ENCODE data around the gene MRPL33. TPM values are rescaled to one million over a fixed set of nuclear protein-coding genes. Genes with fewer than 3 reads are reported as not detected.

MRPL33 gene
- total and polyA plus RNA-seq, 2 experiments from 2014 or later: 80.5 to 310 TPM

GRCh38 chr2:27802547-27802946 is 31.0 kb downstream of the MRPL33 start (continued):
- TF ChIP-seq ZNF114 (CRISPR knock-in tag; IDR thresholded peaks at IDR 0.05): no peak

DNA sequence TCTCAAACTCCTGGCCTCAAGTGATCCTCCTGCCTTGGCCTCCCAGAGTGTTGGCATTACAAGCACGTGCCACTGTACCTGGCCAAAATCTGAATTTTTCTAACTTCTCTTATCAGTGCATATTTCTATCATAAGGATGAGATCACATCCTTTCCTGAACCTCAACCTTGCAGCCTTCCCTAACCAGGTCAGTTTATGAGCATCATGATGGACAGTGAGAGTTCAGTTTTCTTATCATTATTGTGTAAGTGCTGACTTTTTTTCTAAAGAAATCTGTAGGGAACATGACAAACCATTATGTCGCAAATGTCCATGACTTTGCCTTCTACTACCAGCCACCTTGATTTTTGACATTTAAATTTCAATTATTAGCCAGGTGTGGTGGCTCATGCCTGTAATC is 31.5 kb downstream of the MRPL33 start:
- Histone ChIP-seq H3K79me2 (replicated peaks; ENCODE audit: insufficient read depth) (no peaks in the 10 kb centered on the region), H3K36me3 (ENCODE audit: insufficient read depth) (no peaks in the 10 kb centered on the region), H2AFZ (no peak overlapping the region), H3K4me3 (no peak overlapping the region), H3K27me3 (ENCODE audit: insufficient read depth) (no peaks in the 10 kb centered on the region), H3F3A (replicated peaks; ENCODE audit: low read depth) (no peaks in the 10 kb centered on the region), H3K4me2 (no peak overlapping the region), H3K9me2 (ENCODE audit: insufficient read depth) (no peaks in the 10 kb centered on the region), H3K4me1 (ENCODE audit: insufficient read depth) (no peaks in the 10 kb centered on the region), H4K20me1 (replicated peaks; ENCODE audit: insufficient read depth) (no peaks in the 10 kb centered on the region), H3K27ac (ENCODE audit: low read depth) (no peak overlapping the region)
- no peak overlapping the region for H3K27ac Mint-ChIP-seq
- peaks cover 4% of the 10 kb centered on the region for H3K27me3 Mint-ChIP-seq (ENCODE audit: insufficient read depth, low read depth, poor library complexity)
- no peaks in the 10 kb centered on the region for H3K9me3 Mint-ChIP-seq
- no peaks in the 10 kb centered on the region for H3K4me1 Mint-ChIP-seq
- no peak for TF ChIP-seq ZNF114 (CRISPR knock-in tag; IDR thresholded peaks at IDR 0.05)
- TF ChIP-seq, protein P1, sequence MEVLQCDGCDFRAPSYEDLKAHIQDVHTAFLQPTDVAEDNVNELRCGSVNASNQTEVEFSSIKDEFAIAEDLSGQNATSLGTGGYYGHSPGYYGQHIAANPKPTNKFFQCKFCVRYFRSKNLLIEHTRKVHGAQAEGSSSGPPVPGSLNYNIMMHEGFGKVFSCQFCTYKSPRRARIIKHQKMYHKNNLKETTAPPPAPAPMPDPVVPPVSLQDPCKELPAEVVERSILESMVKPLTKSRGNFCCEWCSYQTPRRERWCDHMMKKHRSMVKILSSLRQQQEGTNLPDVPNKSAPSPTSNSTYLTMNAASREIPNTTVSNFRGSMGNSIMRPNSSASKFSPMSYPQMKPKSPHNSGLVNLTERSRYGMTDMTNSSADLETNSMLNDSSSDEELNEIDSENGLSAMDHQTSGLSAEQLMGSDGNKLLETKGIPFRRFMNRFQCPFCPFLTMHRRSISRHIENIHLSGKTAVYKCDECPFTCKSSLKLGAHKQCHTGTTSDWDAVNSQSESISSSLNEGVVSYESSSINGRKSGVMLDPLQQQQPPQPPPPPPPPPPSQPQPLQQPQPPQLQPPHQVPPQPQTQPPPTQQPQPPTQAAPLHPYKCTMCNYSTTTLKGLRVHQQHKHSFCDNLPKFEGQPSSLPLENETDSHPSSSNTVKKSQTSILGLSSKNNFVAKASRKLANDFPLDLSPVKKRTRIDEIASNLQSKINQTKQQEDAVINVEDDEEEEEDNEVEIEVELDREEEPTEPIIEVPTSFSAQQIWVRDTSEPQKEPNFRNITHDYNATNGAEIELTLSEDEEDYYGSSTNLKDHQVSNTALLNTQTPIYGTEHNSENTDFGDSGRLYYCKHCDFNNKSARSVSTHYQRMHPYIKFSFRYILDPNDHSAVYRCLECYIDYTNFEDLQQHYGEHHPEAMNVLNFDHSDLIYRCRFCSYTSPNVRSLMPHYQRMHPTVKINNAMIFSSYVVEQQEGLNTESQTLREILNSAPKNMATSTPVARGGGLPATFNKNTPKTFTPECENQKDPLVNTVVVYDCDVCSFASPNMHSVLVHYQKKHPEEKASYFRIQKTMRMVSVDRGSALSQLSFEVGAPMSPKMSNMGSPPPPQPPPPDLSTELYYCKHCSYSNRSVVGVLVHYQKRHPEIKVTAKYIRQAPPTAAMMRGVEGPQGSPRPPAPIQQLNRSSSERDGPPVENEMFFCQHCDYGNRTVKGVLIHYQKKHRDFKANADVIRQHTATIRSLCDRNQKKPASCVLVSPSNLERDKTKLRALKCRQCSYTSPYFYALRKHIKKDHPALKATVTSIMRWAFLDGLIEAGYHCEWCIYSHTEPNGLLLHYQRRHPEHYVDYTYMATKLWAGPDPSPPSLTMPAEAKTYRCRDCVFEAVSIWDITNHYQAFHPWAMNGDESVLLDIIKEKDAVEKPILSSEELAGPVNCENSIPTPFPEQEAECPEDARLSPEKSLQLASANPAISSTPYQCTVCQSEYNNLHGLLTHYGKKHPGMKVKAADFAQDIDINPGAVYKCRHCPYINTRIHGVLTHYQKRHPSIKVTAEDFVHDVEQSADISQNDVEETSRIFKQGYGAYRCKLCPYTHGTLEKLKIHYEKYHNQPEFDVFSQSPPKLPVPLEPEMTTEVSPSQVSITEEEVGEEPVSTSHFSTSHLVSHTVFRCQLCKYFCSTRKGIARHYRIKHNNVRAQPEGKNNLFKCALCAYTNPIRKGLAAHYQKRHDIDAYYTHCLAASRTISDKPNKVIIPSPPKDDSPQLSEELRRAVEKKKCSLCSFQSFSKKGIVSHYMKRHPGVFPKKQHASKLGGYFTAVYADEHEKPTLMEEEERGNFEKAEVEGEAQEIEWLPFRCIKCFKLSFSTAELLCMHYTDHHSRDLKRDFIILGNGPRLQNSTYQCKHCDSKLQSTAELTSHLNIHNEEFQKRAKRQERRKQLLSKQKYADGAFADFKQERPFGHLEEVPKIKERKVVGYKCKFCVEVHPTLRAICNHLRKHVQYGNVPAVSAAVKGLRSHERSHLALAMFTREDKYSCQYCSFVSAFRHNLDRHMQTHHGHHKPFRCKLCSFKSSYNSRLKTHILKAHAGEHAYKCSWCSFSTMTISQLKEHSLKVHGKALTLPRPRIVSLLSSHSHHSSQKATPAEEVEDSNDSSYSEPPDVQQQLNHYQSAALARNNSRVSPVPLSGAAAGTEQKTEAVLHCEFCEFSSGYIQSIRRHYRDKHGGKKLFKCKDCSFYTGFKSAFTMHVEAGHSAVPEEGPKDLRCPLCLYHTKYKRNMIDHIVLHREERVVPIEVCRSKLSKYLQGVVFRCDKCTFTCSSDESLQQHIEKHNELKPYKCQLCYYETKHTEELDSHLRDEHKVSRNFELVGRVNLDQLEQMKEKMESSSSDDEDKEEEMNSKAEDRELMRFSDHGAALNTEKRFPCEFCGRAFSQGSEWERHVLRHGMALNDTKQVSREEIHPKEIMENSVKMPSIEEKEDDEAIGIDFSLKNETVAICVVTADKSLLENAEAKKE (CRISPR knock-in tag; IDR thresholded peaks at IDR 0.05): no peak
- no peak for TF ChIP-seq CREB1 (CRISPR knock-in tag; IDR thresholded peaks at IDR 0.05; ENCODE audit: low read depth)
- TF ChIP-seq, protein P2, sequence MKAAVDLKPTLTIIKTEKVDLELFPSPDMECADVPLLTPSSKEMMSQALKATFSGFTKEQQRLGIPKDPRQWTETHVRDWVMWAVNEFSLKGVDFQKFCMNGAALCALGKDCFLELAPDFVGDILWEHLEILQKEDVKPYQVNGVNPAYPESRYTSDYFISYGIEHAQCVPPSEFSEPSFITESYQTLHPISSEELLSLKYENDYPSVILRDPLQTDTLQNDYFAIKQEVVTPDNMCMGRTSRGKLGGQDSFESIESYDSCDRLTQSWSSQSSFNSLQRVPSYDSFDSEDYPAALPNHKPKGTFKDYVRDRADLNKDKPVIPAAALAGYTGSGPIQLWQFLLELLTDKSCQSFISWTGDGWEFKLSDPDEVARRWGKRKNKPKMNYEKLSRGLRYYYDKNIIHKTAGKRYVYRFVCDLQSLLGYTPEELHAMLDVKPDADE (IDR thresholded peaks at IDR 0.05): no peak
- H3K36me3 Mint-ChIP-seq (ENCODE audit: low read depth): no peaks in the 10 kb centered on the region
- H3K4me3 Mint-ChIP-seq: no peak overlapping the region
- ATAC-seq (no peak), DNase-seq (ENCODE audit: low spot score) (no peak)
